NCI-H2029 (cell line): ENCODE results near the gene RPS27A.
"Not testable (repeated sequence)": the region's sequence is repeated elsewhere in the genome, so short reads cannot be mapped to it uniquely, and the experiment has no call there.

ENCODE experiments used
- DNase-seq: peaks from one replicate; lab custom pipeline; 2025; lab: John Stamatoyannopoulos, UW

RPS27A gene

GRCh38 chr2:55232084-55232862 is at the start of gene RPS27A, which contains the start of gene CLHC1:
RPS27A (plus strand) TSS chr2:55232688; CDS start chr2:55232825, 137 bp downstream.
CLHC1 (minus strand) TSS chr2:55232293; CDS start chr2:55222411, 9,882 bp downstream.
- peak; percentile 95 for DNase-seq

- DNase-seq: not testable (repeated sequence)
Measured at GRCh38 chr2:55186837-55187236, 45.7 kb upstream of the RPS27A start.

- DNase-seq: not testable (repeated sequence)
Measured at GRCh38 chr2:55191888-55192287, 40.6 kb upstream of the RPS27A start.

- no peak for DNase-seq
Measured at GRCh38 chr2:55196526-55196925, 36.0 kb upstream of the RPS27A start.

- DNase-seq: no peak
Measured at GRCh38 chr2:55200416-55200815, 32.1 kb upstream of the RPS27A start.

- DNase-seq: no peak
Measured at GRCh38 chr2:55204536-55204935, 28.0 kb upstream of the RPS27A start.

- no peak for DNase-seq
Measured at GRCh38 chr2:55204950-55205349, 27.5 kb upstream of the RPS27A start.

- DNase-seq: no peak
Measured at GRCh38 chr2:55213822-55214221, 18.7 kb upstream of the RPS27A start.

- DNase-seq: no peak
Measured at GRCh38 chr2:55223958-55224760, 8.3 kb upstream of the RPS27A start.

GRCh38 chr2:55224761-55225261 is 7.7 kb upstream of the RPS27A start:
- DNase-seq: no peak

GRCh38 chr2:55225481-55226020 is 6.9 kb upstream of the RPS27A start:
- no peak for DNase-seq

- not testable (repeated sequence) for DNase-seq
Measured at GRCh38 chr2:55227437-55228225, 4.9 kb upstream of the RPS27A start.

GRCh38 chr2:55228226-55228563 is 4.3 kb upstream of the RPS27A start:
- DNase-seq: no peak

GRCh38 chr2:55229221-55229620 is 3.3 kb upstream of the RPS27A start:
- DNase-seq: no peak

GRCh38 chr2:55230551-55230950 is 1.9 kb upstream of the RPS27A start:
- no peak for DNase-seq

GRCh38 chr2:55231546-55232083 is 873 bp upstream of the RPS27A start:
- no peak for DNase-seq

GRCh38 chr2:55232863-55233657 is 572 bp downstream of the RPS27A start:
- peak; percentile 23 for DNase-seq

- DNase-seq: no peak
Measured at GRCh38 chr2:55233658-55233940, 1.1 kb downstream of the RPS27A start.

GRCh38 chr2:55235724-55236538 is 3.4 kb downstream of the RPS27A start:
- DNase-seq: no peak

GRCh38 chr2:55236992-55237543 is 4.6 kb downstream of the RPS27A start:
- no peak for DNase-seq
